RWPE2 (cell line): ENCODE data around the gene C2CD2.

Experiments
- ATAC-seq: fragments of 200-7000 bp; cut with Tn5 transposase; 3 replicates; pipeline ENCODE4 v1.9.1; 2021; ENCODE audit warnings: low read depth
- DNase-seq: peaks from one replicate; pipeline ENCODE4 v3.0.0-alpha.2; 2020; ENCODE audit warnings: low spot score
- H3K27ac ChIP-seq: fragments of 450-650 bp; 2 replicates; pipeline ENCODE4 v1.5.1; 2017; ENCODE audit warnings: mild to moderate bottlenecking; ENCODE audit not compliant: poor library complexity, severe bottlenecking
- H3K27me3 ChIP-seq: fragments of 250-450 bp; sonication (Bioruptor Pico); 2 replicates; pipeline ENCODE4 v1.5.1; 2021; ENCODE audit warnings: mild to moderate bottlenecking, moderate library complexity; ENCODE audit not compliant: insufficient read depth, poor library complexity, severe bottlenecking
- H3K36me3 ChIP-seq: fragments of 250-450 bp; sonication (Bioruptor Pico); 2 replicates; pipeline ENCODE4 v1.5.1; 2020; ENCODE audit warnings: low read depth, mild to moderate bottlenecking, moderate library complexity
- H3K4me1 ChIP-seq: fragments of 250-450 bp; sonication (Bioruptor Pico); 2 replicates; pipeline ENCODE4 v1.5.1; 2021; ENCODE audit warnings: mild to moderate bottlenecking, moderate library complexity; ENCODE audit not compliant: insufficient read depth, poor library complexity, severe bottlenecking
- H3K4me3 ChIP-seq: fragments of 250-450 bp; sonication (Bioruptor Pico); 2 replicates; pipeline ENCODE4 v1.5.1; 2021; ENCODE audit warnings: mild to moderate bottlenecking, moderate library complexity; ENCODE audit not compliant: severe bottlenecking
- H3K9me3 ChIP-seq: fragments of 250-450 bp; sonication (Bioruptor Pico); 2 replicates; pipeline ENCODE4 v1.5.1; 2021; ENCODE audit warnings: mild to moderate bottlenecking, moderate library complexity; ENCODE audit not compliant: severe bottlenecking
- TF ChIP-seq, protein P1 (sequence below): fragments of 450-650 bp; IDR thresholded peaks from one replicate; pipeline ENCODE4 v1.5.1; 2017; ENCODE audit warnings: mild to moderate bottlenecking, moderate library complexity; ENCODE audit not compliant: poor library complexity, severe bottlenecking

The C2CD2 gene

DNA sequence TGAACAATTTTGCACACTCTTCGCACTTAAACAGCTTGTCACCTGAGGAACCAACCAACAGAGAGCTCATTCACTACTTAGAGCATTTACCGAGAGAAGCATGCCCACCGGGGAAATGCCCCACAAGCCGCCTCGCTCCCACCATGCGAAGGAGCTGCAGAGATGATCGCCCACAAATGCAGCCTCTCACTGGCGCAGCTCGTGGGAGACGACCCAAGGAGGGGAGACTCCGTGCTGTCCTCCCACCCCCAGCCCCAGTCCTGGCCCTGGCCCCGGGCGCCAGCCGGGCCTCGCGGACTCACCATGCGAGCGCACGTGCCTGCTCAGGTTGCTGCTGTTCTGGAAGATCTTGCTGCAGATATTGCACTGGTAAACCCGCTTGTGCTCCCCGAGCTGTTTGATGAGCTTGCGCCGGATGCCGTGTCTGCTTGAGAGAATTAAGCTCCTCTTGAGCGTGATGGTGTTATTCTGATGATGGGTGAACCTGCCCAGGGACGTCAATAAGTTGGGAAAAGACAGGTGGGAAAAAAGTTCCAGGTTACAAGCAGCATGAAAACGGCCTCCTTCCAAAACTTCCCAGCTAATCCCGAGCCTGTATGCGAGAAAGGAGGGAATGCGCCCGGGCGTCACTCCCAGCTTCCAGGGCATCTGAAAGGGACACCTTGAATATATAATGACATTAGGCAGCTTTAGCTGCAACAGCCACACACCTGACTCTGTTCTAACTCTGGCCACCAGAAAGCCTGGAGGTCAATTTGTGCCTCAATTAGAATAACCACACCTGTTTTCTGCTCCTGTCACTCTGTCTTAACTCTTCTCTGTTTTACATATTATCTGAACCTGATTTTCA, 117.4 kb downstream of the C2CD2 start:
- no peak for ATAC-seq
- no peak for DNase-seq
- TF ChIP-seq, protein P1, sequence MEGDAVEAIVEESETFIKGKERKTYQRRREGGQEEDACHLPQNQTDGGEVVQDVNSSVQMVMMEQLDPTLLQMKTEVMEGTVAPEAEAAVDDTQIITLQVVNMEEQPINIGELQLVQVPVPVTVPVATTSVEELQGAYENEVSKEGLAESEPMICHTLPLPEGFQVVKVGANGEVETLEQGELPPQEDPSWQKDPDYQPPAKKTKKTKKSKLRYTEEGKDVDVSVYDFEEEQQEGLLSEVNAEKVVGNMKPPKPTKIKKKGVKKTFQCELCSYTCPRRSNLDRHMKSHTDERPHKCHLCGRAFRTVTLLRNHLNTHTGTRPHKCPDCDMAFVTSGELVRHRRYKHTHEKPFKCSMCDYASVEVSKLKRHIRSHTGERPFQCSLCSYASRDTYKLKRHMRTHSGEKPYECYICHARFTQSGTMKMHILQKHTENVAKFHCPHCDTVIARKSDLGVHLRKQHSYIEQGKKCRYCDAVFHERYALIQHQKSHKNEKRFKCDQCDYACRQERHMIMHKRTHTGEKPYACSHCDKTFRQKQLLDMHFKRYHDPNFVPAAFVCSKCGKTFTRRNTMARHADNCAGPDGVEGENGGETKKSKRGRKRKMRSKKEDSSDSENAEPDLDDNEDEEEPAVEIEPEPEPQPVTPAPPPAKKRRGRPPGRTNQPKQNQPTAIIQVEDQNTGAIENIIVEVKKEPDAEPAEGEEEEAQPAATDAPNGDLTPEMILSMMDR = no peak
- Histone ChIP-seq H3K36me3 (peaks cover 75% of the 10 kb centered on the region), H3K4me1 (no peaks in the 10 kb centered on the region), H3K27ac (no peak overlapping the region), H3K9me3 (no peaks in the 10 kb centered on the region), H3K27me3 (no peaks in the 10 kb centered on the region), H3K4me3 (no peak overlapping the region)

DNA sequence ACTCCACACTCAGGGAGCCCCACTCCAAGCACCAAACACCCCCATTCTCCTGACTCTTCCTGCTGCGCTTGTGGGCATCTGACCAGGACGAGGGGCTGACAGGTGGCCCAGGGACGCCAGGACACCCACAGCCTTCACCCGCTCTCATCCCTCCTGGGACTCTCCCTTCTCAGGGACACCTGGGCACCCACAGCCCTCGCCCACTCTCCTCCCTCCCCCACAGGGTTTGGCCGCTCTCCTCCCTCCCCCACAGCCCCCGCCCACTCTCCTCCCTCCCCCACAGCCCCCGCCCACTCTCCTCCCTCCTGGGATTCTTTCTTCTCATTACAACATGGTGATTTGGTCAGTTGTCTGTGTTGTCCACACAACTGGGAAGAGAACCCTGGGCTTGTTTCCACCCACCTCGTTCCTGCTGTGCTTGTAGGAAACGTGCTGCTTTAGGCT, 118.1 kb downstream of the C2CD2 start:
- Histone ChIP-seq H3K4me3 (no peak overlapping the region), H3K4me1 (no peaks in the 10 kb centered on the region), H3K36me3 (peaks cover 72% of the 10 kb centered on the region), H3K27me3 (no peaks in the 10 kb centered on the region), H3K9me3 (no peaks in the 10 kb centered on the region), H3K27ac (no peak overlapping the region)
- ATAC-seq (no peak), DNase-seq (no peak)
- TF ChIP-seq, protein P1 = no peak
